HG03097 (cell line): ENCODE data around the gene SVIP.
A peak's percentile ranks its signal among the peaks of the same experiment; 100 is the strongest.

Experiments
- ATAC-seq: cut with Tn5 transposase; IDR thresholded peaks from one replicate; pipeline ENCODE4 v1.9.1; 2021; ENCODE audit not compliant: unreplicated experiment, low FRiP score

Gene SVIP

DNA sequence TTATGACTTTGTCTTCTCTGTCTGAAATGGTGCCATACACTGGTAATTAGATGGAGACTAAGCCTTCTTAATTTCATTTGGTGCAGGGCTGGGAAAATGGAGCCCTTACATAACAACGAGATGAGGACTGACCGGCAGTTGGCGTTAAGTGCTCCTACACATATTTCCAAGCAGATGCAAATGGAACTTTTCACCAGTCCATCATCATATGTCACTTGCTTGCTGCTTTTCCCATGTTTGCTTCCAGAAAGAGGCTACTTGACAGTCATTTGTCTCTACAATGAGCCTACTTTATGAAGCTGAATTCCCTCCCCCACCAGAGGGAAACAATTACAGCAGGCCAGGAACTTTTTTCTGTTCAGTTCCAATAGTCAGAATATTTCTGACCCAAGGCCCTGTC is 32.6 kb downstream of the SVIP start:
- no peak for ATAC-seq

DNA sequence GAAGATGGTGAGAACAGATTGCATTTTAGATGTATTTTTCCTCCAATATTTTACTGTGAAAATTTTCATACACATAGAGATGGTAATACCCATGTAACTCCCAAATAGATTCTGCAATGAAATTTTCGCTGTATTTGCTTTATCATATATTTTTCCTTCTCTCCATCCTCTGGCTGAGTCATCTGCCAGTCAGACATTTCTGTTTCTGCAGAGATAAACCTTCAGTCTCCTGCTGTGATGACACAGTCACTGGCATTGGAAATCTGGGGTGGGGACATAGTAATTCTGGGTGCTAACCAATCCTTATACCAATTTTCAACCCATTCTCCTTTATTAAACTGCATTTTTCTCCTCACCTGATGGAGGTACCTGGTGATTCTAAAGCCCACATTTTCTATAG is 33.7 kb downstream of the SVIP start:
- ATAC-seq = no peak

DNA sequence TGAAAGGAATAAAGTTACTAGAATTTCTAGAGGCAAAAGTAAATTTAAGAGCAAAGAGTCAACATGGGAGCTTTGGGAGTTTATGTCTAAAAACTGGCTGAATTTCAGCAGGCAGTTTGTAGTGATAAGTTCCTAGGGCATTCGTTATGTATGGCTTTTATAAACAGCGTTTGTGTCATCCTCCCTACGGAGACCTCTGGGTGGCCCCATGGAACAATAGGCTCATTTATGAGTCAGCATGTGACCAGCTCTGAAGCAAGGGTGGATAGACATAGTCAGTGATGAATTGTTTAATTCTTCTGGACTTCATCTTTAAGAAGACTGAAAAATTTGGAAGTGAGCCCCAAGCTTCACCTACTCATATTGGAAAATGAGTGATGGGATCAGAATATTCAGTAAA is 37.1 kb downstream of the SVIP start:
- no peak for ATAC-seq

DNA sequence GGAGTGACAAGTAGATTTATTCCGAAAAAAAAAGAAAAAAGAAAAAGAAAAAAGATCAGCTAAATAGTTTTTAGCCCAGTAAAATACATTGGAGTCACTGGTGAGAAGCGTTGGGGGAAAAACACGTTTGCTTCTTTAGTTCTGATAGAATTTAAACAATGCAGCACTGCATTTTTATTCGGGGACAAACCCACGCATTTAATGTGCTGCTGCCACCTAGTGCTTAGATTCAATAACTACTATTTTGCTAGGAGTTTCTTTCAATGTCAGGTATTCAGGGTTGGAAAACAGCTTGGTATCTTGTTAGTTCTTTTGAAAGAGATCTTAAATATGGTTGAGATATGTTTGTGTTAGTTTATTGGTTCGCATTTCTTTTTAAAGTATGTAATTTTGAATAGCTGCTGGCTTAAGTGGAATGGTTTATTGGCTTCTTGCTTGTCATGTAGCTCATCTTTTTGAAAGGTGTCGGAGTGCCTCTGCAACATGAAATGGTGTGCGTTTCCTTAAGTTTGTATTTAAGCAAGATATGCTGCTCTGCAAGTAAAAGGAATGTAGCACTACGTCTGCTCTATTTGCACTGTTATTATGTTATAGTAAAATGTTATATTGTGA is 41.9 kb downstream of the SVIP start:
- ATAC-seq = peak; percentile 43

DNA sequence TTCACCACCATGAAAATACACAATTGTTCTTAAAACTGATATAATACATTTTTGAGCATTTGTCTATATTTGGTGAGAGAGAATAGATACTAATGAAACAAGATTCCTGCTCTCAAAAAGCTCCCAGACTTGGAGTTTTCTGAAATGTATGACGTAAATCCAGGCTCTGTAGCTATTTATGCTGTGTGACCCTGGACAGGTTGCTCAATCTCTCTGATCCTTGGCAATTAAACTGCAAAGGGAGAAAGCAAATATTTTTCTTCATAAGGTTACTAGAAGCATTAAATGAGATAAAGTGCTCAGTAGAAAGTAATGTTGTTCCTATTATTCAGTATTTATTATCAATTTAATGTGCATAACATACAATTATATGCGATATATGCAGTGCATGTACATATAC is 42.5 kb downstream of the SVIP start:
- no peak for ATAC-seq

DNA sequence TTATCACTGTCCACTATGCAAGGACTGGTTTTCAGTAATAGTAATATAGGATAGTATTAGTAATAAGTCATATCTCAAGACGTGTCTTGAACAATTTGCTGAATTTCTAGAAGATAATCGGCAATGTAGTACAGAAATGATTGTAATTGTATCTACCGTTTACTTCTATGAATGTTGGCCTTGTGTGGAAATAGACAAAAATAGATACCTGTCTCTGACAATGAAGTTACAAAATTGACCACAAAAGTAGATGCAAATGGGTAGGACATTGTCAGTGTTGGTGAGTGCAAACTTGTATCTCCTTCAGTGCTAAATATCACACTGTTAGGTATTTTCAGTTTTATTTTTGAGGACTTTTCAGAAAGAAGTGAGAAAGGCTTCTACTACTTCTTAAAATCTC is 43.1 kb downstream of the SVIP start:
- peak; percentile 59 for ATAC-seq

DNA sequence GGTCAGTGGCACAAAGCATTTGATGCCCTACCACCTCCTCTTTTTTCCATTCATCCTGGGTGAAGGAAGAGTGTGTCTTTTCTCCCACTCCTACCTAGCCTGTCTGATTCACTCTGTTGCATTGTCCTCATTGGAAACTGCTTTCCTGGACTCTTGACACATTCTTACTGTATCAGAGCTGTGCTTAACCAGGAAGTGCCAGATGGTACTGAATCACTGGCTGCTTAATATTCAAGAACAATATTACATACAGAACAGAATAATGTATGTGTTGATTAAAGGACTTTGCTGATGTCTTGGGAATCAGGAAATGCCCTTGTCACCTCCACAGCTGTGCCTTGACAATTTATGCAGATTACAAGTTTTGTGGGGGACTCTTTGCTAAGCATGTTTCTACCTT is 44.4 kb downstream of the SVIP start:
- ATAC-seq = no peak

DNA sequence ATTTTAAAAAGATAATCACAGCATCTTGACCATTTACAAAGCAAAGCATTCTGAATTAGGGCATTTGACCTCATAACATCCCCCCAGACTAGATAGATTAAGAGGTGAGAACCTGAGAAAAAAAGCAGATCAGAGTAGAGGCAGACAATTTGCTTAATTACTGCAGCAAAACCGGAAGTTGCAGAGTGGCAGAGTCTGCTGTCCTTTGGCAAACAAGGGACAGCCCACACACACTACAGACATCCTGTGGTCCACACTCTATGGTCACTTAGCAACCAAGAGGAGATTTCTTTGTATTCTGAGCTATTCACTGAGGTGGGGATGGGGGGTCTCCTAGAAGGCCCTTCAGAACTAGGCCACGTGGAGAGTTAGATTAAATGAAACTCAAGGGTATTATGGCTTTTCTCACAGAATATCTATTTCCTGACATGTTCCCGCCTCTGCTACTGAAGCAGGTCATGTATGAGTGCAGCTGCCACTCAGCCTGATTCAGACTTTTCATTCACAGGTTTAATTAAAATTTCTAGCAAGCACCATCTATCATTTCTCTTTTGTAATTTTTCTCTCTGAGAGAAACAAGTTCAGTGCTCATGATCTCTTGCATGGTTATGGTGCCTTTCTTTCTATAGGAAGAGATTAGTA is 48.5 kb downstream of the SVIP start:
- peak; percentile 92 for ATAC-seq

DNA sequence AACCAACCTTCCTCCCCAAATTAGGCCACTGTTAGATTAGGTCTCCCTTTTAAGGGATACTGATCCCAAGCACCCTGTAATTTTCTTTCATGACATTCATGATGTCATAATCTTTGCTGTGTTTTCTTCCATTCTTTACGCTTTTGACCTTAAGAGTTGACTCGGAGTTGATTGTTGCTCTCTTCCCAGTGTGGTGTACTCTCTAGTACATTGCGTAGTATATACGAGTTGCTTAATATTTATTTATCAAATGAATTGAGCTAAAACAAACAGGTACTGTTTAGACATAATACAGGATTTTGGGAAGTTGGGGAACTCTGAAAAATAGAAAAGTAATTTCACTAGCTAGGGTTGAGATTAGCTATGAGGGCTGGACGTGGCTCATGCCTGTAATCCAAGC is 49.8 kb downstream of the SVIP start:
- ATAC-seq = no peak

DNA sequence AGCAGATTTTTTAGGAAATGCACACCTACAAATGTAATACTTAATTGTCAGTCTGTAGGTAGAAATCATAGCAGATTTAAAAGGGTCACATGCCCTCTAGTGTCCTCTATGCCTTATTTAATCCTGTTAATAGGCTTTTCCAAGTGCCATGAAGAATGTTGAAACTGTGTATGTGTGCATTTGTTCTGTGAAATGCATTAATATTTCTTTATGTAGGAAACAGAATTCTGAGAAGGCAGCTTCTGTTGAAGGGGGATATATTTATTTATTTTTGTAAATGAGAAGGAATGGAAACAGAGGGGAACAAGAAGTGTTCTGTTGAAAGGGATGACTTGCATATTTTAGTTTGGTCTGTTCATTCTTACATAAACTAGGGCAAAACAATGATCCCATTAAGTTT is 51.0 kb downstream of the SVIP start:
- ATAC-seq = no peak

DNA sequence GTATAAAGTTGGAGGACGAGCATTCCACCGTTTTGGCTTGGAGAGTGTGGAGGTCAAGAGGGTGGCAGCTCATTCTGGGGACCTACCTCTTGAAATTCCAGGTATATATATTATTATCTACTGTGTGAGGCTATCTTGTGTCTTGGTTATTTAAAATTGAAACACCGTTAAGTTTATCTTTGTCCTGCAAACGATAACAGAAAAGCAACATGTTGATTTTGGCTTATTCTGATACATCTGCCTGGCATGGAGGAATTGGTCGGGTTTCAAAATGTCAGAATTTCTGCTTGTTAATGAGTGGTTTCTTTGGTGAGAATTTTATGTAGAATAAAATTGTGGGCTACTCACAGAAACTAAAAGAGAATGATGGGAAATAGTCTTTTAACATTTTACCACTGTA is 54.4 kb downstream of the SVIP start:
- ATAC-seq = no peak

DNA sequence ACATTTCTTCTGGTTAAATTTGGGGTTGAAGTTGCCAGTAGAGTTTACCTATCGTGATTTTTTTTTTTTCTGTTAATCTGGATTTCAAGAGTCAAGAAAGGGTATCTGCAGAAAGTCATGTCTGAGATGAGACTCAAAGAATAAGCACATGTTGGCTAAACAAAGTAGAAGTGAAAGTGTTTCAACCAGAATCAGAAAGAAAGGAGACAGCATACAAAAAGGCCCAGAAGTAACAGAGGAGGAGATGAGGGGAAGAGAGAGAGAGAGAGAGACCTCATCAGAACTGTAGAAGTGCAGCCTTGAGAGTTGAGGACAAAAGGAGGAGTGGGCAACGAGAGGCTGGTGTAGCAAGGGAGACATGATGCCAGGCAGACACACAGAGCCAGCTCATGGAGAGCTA is 54.9 kb downstream of the SVIP start:
- no peak for ATAC-seq

DNA sequence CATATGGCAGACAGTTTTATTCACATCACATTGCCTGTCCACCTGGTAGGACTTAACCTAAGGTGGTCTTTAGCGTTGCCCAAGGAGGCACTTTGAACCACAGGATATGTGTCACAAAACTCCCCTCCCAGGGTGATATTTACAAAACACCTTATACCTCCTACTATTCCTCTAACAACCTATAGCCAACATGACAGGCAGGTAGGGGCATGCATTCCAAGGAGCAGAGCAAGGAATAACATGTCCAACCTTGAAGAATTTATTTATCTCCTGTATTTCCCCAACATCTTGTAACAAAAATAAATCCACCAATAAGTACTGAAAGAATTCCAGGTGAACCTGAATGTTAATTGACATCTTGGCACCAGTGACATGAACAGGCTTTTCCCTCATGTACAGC is 60.5 kb downstream of the SVIP start:
- no peak for ATAC-seq
